ENCODE measurements around the gene CFAP90. TPM values are rescaled to one million over a fixed set of nuclear protein-coding genes. Genes with fewer than 3 reads are reported as not detected.

The CFAP90 gene
- total RNA-seq, 1 experiment from 2014 or later, result not detected

- DNase-seq, result no peak
- intact Hi-C loops (cut with micrococcal nuclease; ENCODE audit: unreplicated experiment), result no loop called here
- no peaks in the 10 kb centered on the region for H3K36me3 ChIP-seq (ENCODE audit: low read depth)
- no peaks in the 10 kb centered on the region for H3K79me2 ChIP-seq (ENCODE audit: low read depth)
- H3K4me1 ChIP-seq (replicated peaks; ENCODE audit: insufficient read depth), result no peaks in the 10 kb centered on the region
- H3K4me3 ChIP-seq, result no peak overlapping the region
- H3K27ac ChIP-seq, result no peak overlapping the region
- CTCF ChIA-PET, result no interaction called here
- H3K27me3 ChIP-seq (ENCODE audit: insufficient read depth, low read depth), result peaks cover 95% of the 10 kb centered on the region
- POLR2A ChIA-PET (ENCODE audit: unreplicated experiment), result no interaction called here
- no peaks in the 10 kb centered on the region for H3F3A ChIP-seq (ENCODE audit: insufficient read depth, low read depth)
- H3K9me2 ChIP-seq (ENCODE audit: insufficient read depth), result no peaks in the 10 kb centered on the region
- no peak overlapping the region for H2AFZ ChIP-seq
- TF ChIP-seq CTCF (conservative IDR thresholded peaks at IDR 0.05), result no peak
- TF ChIP-seq EZH2 (IDR thresholded peaks at IDR 0.05; ENCODE audit: low read depth), result no peak
- H3K9me3 ChIP-seq (ENCODE audit: insufficient read depth, low read depth), result no peaks in the 10 kb centered on the region
- no peak overlapping the region for H3K4me2 ChIP-seq
- no peaks in the 10 kb centered on the region for H4K20me1 ChIP-seq (ENCODE audit: insufficient read depth)
- BruUV-seq (replicated peaks), result no TSS peak
Observed at GRCh38 chr5:7793895-7794294, 57.0 kb downstream of the CFAP90 start.

- no peaks in the 10 kb centered on the region for H3K36me3 ChIP-seq (ENCODE audit: low read depth)
- no peaks in the 10 kb centered on the region for H3K9me2 ChIP-seq (ENCODE audit: insufficient read depth)
- H3K9me3 ChIP-seq (ENCODE audit: insufficient read depth, low read depth), result no peaks in the 10 kb centered on the region
- CTCF ChIA-PET, result no interaction called here
- DNase-seq, result no peak
- intact Hi-C loops (cut with micrococcal nuclease; ENCODE audit: unreplicated experiment), result no loop called here
- POLR2A ChIA-PET (ENCODE audit: unreplicated experiment), result no interaction called here
- no peak overlapping the region for H3K27ac ChIP-seq
- H3K4me1 ChIP-seq (replicated peaks; ENCODE audit: insufficient read depth), result no peaks in the 10 kb centered on the region
- peaks cover 95% of the 10 kb centered on the region for H3K27me3 ChIP-seq (ENCODE audit: insufficient read depth, low read depth)
- no peak overlapping the region for H3K4me3 ChIP-seq
- no peaks in the 10 kb centered on the region for H3F3A ChIP-seq (ENCODE audit: insufficient read depth, low read depth)
- no TSS peak for BruUV-seq (replicated peaks)
- TF ChIP-seq EZH2 (IDR thresholded peaks at IDR 0.05; ENCODE audit: low read depth) (no peak), CTCF (conservative IDR thresholded peaks at IDR 0.05) (no peak)
- no peak overlapping the region for H2AFZ ChIP-seq
- no peaks in the 10 kb centered on the region for H3K79me2 ChIP-seq (ENCODE audit: low read depth)
- no peak overlapping the region for H3K4me2 ChIP-seq
- no peaks in the 10 kb centered on the region for H4K20me1 ChIP-seq (ENCODE audit: insufficient read depth)
Observed at GRCh38 chr5:7789567-7789966, 61.4 kb downstream of the CFAP90 start.

- POLR2A ChIA-PET (ENCODE audit: unreplicated experiment), result no interaction called here
- H3K27me3 ChIP-seq (ENCODE audit: insufficient read depth, low read depth), result peaks cover 86% of the 10 kb centered on the region
- intact Hi-C loops (cut with micrococcal nuclease; ENCODE audit: unreplicated experiment), result no loop called here
Observed at GRCh38 chr5:7787770-7788169, 63.2 kb downstream of the CFAP90 start.

More at GRCh38 chr5:7787770-7788169, 63.2 kb downstream of the CFAP90 start:
- H4K20me1 ChIP-seq (ENCODE audit: insufficient read depth), result no peaks in the 10 kb centered on the region
- no peaks in the 10 kb centered on the region for H3K36me3 ChIP-seq (ENCODE audit: low read depth)
- H3K4me1 ChIP-seq (replicated peaks; ENCODE audit: insufficient read depth), result no peaks in the 10 kb centered on the region
- no peaks in the 10 kb centered on the region for H3K9me3 ChIP-seq (ENCODE audit: insufficient read depth, low read depth)
- H3K79me2 ChIP-seq (ENCODE audit: low read depth), result no peaks in the 10 kb centered on the region
- CTCF ChIA-PET, result no interaction called here
- no peak for DNase-seq
- H3K4me3 ChIP-seq, result no peak overlapping the region
- no peaks in the 10 kb centered on the region for H3F3A ChIP-seq (ENCODE audit: insufficient read depth, low read depth)
- H3K9me2 ChIP-seq (ENCODE audit: insufficient read depth), result no peaks in the 10 kb centered on the region
- TF ChIP-seq EZH2 (IDR thresholded peaks at IDR 0.05; ENCODE audit: low read depth) (no peak), CTCF (conservative IDR thresholded peaks at IDR 0.05) (no peak)
- no TSS peak for BruUV-seq (replicated peaks)
- no peak overlapping the region for H3K4me2 ChIP-seq
- H3K27ac ChIP-seq, result no peak overlapping the region
- H2AFZ ChIP-seq, result no peak overlapping the region
